HG02610 (cell line): Measurements from ENCODE around the gene ADAMTS12.
"Not testable (repeated sequence)": the region's sequence is repeated elsewhere in the genome, so short reads cannot be mapped to it uniquely, and the experiment has no call there.

Experiments
- ATAC-seq: cut with Tn5 transposase; IDR thresholded peaks from one replicate; pipeline ENCODE4 v1.9.1; 2021; ENCODE audit warnings: mild to moderate bottlenecking, moderate library complexity; ENCODE audit not compliant: unreplicated experiment

ADAMTS12 gene

GRCh38 chr5:33549982-33550567 lies 341.7 kb downstream of the ADAMTS12 start:
- no peak for ATAC-seq

GRCh38 chr5:33539790-33540189 lies 352.0 kb downstream of the ADAMTS12 start:
- ATAC-seq = not testable (repeated sequence)

GRCh38 chr5:33539212-33539611 lies 352.6 kb downstream of the ADAMTS12 start:
- no peak for ATAC-seq

- no peak for ATAC-seq
Observed at GRCh38 chr5:33538201-33538600, 353.6 kb downstream of the ADAMTS12 start.

- ATAC-seq = no peak
Observed at GRCh38 chr5:33537240-33537639, 354.6 kb downstream of the ADAMTS12 start.

- ATAC-seq = no peak
Observed at GRCh38 chr5:33536802-33537201, 355.0 kb downstream of the ADAMTS12 start.

GRCh38 chr5:33531824-33532223 lies 360.0 kb downstream of the ADAMTS12 start:
- no peak for ATAC-seq

- ATAC-seq = no peak
Observed at GRCh38 chr5:33531037-33531298, 360.8 kb downstream of the ADAMTS12 start.

- ATAC-seq = no peak
Observed at GRCh38 chr5:33530183-33531036, 361.4 kb downstream of the ADAMTS12 start.

GRCh38 chr5:33527696-33528095 lies 364.1 kb downstream of the ADAMTS12 start:
- ATAC-seq = no peak

- ATAC-seq = no peak
Observed at GRCh38 chr5:33526755-33527154, 365.0 kb downstream of the ADAMTS12 start.

- ATAC-seq = no peak
Observed at GRCh38 chr5:33524476-33524875, 367.3 kb downstream of the ADAMTS12 start.

GRCh38 chr5:33523208-33523771 lies 368.5 kb downstream of the ADAMTS12 start:
- no peak for ATAC-seq

GRCh38 chr5:33516421-33516820 lies 375.4 kb downstream of the ADAMTS12 start:
- no peak for ATAC-seq

GRCh38 chr5:33515366-33515765 lies 376.4 kb downstream of the ADAMTS12 start:
- not testable (repeated sequence) for ATAC-seq

GRCh38 chr5:33513462-33514185 lies 378.2 kb downstream of the ADAMTS12 start:
- no peak for ATAC-seq

GRCh38 chr5:33509036-33509435 lies 382.8 kb downstream of the ADAMTS12 start:
- ATAC-seq = no peak

- no peak for ATAC-seq
Observed at GRCh38 chr5:33507426-33507825, 384.4 kb downstream of the ADAMTS12 start.

GRCh38 chr5:33504570-33504969 lies 387.2 kb downstream of the ADAMTS12 start:
- no peak for ATAC-seq

- no peak for ATAC-seq
Observed at GRCh38 chr5:33501899-33502298, 389.9 kb downstream of the ADAMTS12 start.

- ATAC-seq = no peak
Observed at GRCh38 chr5:33501260-33501659, 390.5 kb downstream of the ADAMTS12 start.

GRCh38 chr5:33494466-33494865 lies 397.3 kb downstream of the ADAMTS12 start:
- ATAC-seq = no peak
